WTC11 (cell line): ENCODE data around the gene GPC6. TPM values are rescaled to one million over a fixed set of nuclear protein-coding genes. Genes with fewer than 3 reads are reported as not detected.

Source experiments
- ATAC-seq: fragments of 200-7000 bp; cut with Tn5 transposase; 2 replicates; pipeline ENCODE4 v1.10.0; 2021; ENCODE audit warnings: mild to moderate bottlenecking, moderate library complexity
- CTCF ChIA-PET: fragments of 300-600 bp; sonication (Branson Sonifier 250); formaldehyde crosslinking; loops from one replicate; lab custom pipeline; 2021; ENCODE audit warnings: antibody characterized with exemption; lab: Charles Lee
- POLR2A ChIA-PET: fragments of 350-600 bp; sonication (Branson Sonifier 250); formaldehyde crosslinking; loops from one replicate; lab custom pipeline; 2021; ENCODE audit warnings: antibody characterized with exemption; lab: Charles Lee
- DNase-seq: peaks from one replicate; pipeline ENCODE4 v3.0.0; 2021; ENCODE audit warnings: low spot score
- H3K27ac Mint-ChIP-seq: 2 replicates; pipeline ENCODE4 v1.8.0; 2021; ENCODE audit warnings: mixed read lengths
- H3K27me3 Mint-ChIP-seq: 2 replicates; pipeline ENCODE4 v1.8.0; 2021; ENCODE audit warnings: low read depth, mild to moderate bottlenecking, moderate library complexity, mixed read lengths
- H3K36me3 Mint-ChIP-seq: 2 replicates; pipeline ENCODE4 v1.8.0; 2021; ENCODE audit warnings: mixed read lengths
- H3K4me1 Mint-ChIP-seq: 2 replicates; pipeline ENCODE4 v1.8.0; 2022; ENCODE audit warnings: mixed read lengths
- H3K4me3 Mint-ChIP-seq: 2 replicates; pipeline ENCODE4 v1.8.0; 2021; ENCODE audit warnings: mild to moderate bottlenecking, moderate library complexity, mixed read lengths
- H3K9me3 Mint-ChIP-seq: 2 replicates; pipeline ENCODE4 v1.8.0; 2021; ENCODE audit warnings: mixed read lengths
- CTCF ChIP-seq: fragments of 200-600 bp; IDR thresholded peaks from 2 replicates; pipeline ENCODE4 v1.8.0; 2022; ENCODE audit warnings: antibody characterized with exemption
- E2F5 ChIP-seq: sonication (generic); formaldehyde crosslinking; IDR thresholded peaks from 2 replicates; pipeline ENCODE4 v1.8.1; 2022; ENCODE audit warnings: mild to moderate bottlenecking, moderate library complexity, missing genetic modification reagents
- ERG ChIP-seq: fragments of 250-450 bp; sonication (Bioruptor Pico); IDR thresholded peaks from 2 replicates; pipeline ENCODE4 v1.8.0; 2021; ENCODE audit warnings: mild to moderate bottlenecking
- FOXK1 ChIP-seq: sonication (generic); formaldehyde crosslinking; IDR thresholded peaks from 2 replicates; pipeline ENCODE4 v1.8.0; 2022; ENCODE audit warnings: mild to moderate bottlenecking, moderate library complexity, missing genetic modification reagents
- USF2 ChIP-seq: sonication (generic); formaldehyde crosslinking; IDR thresholded peaks from 2 replicates; pipeline ENCODE4 v1.8.1; 2023; ENCODE audit warnings: mild to moderate bottlenecking, missing genetic modification reagents, moderate library complexity
- ZBTB21 ChIP-seq: sonication (generic); formaldehyde crosslinking; IDR thresholded peaks from 2 replicates; pipeline ENCODE4 v1.8.1; 2023; ENCODE audit warnings: mild to moderate bottlenecking, missing genetic modification reagents, borderline replicate concordance
- ZNF138 ChIP-seq: sonication (generic); formaldehyde crosslinking; conservative IDR thresholded peaks from 2 replicates; pipeline ENCODE4 v1.8.1; 2022; ENCODE audit warnings: mild to moderate bottlenecking, moderate library complexity, missing genetic modification reagents
- ZNF396 ChIP-seq: fragments of 250-450 bp; sonication (Bioruptor Pico); IDR thresholded peaks from 2 replicates; pipeline ENCODE4 v1.8.0; 2021; ENCODE audit warnings: mild to moderate bottlenecking, moderate library complexity, borderline replicate concordance
- ZNF425 ChIP-seq: fragments of 250-450 bp; sonication (Bioruptor Pico); conservative IDR thresholded peaks from 2 replicates; pipeline ENCODE4 v1.9.0; 2021; ENCODE audit warnings: mild to moderate bottlenecking
- total RNA-seq: library from RNA; stranded (reverse); gene quantifications from 3 replicates; pipeline ENCODE4 v1.2.3, GENCODE V29; 2021
- TF ChIP-seq, protein P1 (sequence below): fragments of 250-450 bp; sonication (Bioruptor Pico); IDR thresholded peaks from 2 replicates; pipeline ENCODE4 v1.9.0; 2021; ENCODE audit warnings: mild to moderate bottlenecking
- TF ChIP-seq, protein P2 (sequence below): sonication (generic); formaldehyde crosslinking; conservative IDR thresholded peaks from 2 replicates; pipeline ENCODE4 v1.8.1; 2023; ENCODE audit warnings: mild to moderate bottlenecking, low read depth, missing genetic modification reagents, moderate library complexity
- TF ChIP-seq, protein P3 (sequence below): sonication (generic); formaldehyde crosslinking; IDR thresholded peaks from 2 replicates; pipeline ENCODE4 v1.8.1; 2023; ENCODE audit warnings: mild to moderate bottlenecking, moderate library complexity, missing genetic modification reagents

Gene GPC6
- total RNA-seq, 1 experiment from 2014 or later, result 19.5 TPM

- peaks cover 8% of the 10 kb centered on the region for H3K9me3 Mint-ChIP-seq
- DNase-seq (no peak), ATAC-seq (peak; percentile 74)
- peak; percentile 56 for TF ChIP-seq CTCF
- TF ChIP-seq FOXK1, result no peak
- no peaks in the 10 kb centered on the region for H3K27me3 Mint-ChIP-seq
- 0 out of 2 replicates have a peak, but pooled peaks cover 5% of the 10 kb centered on the region for H3K36me3 Mint-ChIP-seq
- H3K4me3 Mint-ChIP-seq, result no peak overlapping the region
- POLR2A ChIA-PET, result no interaction called here
- peaks cover 13% of the 10 kb centered on the region for H3K4me1 Mint-ChIP-seq
- H3K27ac Mint-ChIP-seq, result no peak overlapping the region
- CTCF ChIA-PET, result interaction anchor here (0.5 to 5.1 kb wide), 16 partner anchors 11 to 351 kb away, joined by 3 to 25 read pairs (median 4); partner anchors contain the start of gene TGDS
Observed at GRCh38 chr13:94435604-94436226, 1209.1 kb downstream of the GPC6 start.

DNA sequence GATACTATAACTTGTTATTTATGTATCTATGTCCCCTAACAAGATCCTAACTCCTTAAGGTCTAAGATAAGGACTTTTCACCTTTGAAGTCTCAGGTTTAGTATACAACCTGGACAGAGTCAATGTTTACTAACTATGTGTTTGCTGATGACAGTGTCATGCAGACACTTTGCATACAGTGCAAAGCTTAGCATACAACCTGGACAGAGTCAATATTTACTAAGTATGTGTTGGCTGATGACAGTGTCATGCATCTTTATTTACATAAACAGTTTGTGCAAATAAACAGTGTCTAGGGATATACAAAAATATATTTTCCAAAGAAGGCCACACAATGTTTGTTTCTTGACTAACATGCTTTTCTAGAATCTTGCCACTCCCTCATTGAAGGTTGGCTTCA is 1218.2 kb downstream of the GPC6 start:
- no peaks in the 10 kb centered on the region for H3K36me3 Mint-ChIP-seq
- no peak overlapping the region for H3K27ac Mint-ChIP-seq
- no peaks in the 10 kb centered on the region; the same call in 1 of the 2 replicates for H3K27me3 Mint-ChIP-seq
- no peak overlapping the region for H3K4me3 Mint-ChIP-seq
- CTCF ChIA-PET, result no interaction called here
- no peak for DNase-seq
- ATAC-seq, result no peak
- TF ChIP-seq ERG (CRISPR knock-in tag) (no peak), ZNF425 (CRISPR knock-in tag) (no peak), E2F5 (CRISPR knock-in tag) (no peak), USF2 (no peak), ZNF138 (CRISPR knock-in tag) (no peak), ZBTB21 (CRISPR knock-in tag) (no peak)
- TF ChIP-seq, protein P1, sequence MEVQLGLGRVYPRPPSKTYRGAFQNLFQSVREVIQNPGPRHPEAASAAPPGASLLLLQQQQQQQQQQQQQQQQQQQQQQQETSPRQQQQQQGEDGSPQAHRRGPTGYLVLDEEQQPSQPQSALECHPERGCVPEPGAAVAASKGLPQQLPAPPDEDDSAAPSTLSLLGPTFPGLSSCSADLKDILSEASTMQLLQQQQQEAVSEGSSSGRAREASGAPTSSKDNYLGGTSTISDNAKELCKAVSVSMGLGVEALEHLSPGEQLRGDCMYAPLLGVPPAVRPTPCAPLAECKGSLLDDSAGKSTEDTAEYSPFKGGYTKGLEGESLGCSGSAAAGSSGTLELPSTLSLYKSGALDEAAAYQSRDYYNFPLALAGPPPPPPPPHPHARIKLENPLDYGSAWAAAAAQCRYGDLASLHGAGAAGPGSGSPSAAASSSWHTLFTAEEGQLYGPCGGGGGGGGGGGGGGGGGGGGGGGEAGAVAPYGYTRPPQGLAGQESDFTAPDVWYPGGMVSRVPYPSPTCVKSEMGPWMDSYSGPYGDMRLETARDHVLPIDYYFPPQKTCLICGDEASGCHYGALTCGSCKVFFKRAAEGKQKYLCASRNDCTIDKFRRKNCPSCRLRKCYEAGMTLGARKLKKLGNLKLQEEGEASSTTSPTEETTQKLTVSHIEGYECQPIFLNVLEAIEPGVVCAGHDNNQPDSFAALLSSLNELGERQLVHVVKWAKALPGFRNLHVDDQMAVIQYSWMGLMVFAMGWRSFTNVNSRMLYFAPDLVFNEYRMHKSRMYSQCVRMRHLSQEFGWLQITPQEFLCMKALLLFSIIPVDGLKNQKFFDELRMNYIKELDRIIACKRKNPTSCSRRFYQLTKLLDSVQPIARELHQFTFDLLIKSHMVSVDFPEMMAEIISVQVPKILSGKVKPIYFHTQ (CRISPR knock-in tag), result no peak
- no peaks in the 10 kb centered on the region for H3K9me3 Mint-ChIP-seq
- POLR2A ChIA-PET, result no interaction called here
- H3K4me1 Mint-ChIP-seq, result no peaks in the 10 kb centered on the region

DNA sequence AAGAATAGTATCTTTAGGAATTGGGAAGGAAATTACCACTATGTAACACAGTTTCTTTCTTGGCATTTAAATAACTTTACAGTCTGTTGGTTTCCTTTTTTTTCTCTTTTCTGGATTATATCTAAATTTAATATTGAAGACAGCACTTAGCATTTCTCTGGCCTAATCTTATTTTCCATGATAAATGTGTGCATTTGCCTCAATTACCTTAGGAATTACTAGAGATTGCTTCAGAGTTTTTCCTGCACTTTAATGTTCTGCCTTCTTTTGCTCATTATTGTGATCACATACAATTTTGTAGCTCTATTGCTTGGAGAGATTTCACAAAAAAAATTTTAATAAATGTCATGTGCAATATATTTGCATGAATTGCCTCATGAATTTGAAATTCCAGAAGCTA is 1227.7 kb downstream of the GPC6 start:
- POLR2A ChIA-PET, result no interaction called here
- no peaks in the 10 kb centered on the region for H3K9me3 Mint-ChIP-seq
- H3K4me1 Mint-ChIP-seq, result no peaks in the 10 kb centered on the region
- ATAC-seq (no peak), DNase-seq (no peak)
- no peaks in the 10 kb centered on the region for H3K36me3 Mint-ChIP-seq
- CTCF ChIA-PET, result no interaction called here
- H3K27me3 Mint-ChIP-seq, result no peaks in the 10 kb centered on the region; the same call in 1 of the 2 replicates
- H3K4me3 Mint-ChIP-seq, result no peak overlapping the region
- no peak overlapping the region for H3K27ac Mint-ChIP-seq
- TF ChIP-seq, protein P2, sequence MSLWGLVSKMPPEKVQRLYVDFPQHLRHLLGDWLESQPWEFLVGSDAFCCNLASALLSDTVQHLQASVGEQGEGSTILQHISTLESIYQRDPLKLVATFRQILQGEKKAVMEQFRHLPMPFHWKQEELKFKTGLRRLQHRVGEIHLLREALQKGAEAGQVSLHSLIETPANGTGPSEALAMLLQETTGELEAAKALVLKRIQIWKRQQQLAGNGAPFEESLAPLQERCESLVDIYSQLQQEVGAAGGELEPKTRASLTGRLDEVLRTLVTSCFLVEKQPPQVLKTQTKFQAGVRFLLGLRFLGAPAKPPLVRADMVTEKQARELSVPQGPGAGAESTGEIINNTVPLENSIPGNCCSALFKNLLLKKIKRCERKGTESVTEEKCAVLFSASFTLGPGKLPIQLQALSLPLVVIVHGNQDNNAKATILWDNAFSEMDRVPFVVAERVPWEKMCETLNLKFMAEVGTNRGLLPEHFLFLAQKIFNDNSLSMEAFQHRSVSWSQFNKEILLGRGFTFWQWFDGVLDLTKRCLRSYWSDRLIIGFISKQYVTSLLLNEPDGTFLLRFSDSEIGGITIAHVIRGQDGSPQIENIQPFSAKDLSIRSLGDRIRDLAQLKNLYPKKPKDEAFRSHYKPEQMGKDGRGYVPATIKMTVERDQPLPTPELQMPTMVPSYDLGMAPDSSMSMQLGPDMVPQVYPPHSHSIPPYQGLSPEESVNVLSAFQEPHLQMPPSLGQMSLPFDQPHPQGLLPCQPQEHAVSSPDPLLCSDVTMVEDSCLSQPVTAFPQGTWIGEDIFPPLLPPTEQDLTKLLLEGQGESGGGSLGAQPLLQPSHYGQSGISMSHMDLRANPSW (CRISPR knock-in tag), result no peak
- TF ChIP-seq ZNF396 (CRISPR knock-in tag) (no peak), ZNF425 (CRISPR knock-in tag) (no peak)
- TF ChIP-seq, protein P3, sequence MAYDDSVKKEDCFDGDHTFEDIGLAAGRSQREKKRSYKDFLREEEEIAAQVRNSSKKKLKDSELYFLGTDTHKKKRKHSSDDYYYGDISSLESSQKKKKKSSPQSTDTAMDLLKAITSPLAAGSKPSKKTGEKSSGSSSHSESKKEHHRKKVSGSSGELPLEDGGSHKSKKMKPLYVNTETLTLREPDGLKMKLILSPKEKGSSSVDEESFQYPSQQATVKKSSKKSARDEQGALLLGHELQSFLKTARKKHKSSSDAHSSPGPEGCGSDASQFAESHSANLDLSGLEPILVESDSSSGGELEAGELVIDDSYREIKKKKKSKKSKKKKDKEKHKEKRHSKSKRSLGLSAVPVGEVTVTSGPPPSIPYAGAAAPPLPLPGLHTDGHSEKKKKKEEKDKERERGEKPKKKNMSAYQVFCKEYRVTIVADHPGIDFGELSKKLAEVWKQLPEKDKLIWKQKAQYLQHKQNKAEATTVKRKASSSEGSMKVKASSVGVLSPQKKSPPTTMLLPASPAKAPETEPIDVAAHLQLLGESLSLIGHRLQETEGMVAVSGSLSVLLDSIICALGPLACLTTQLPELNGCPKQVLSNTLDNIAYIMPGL, result no peak
